Peyer's patch (tissue), 4 donors: ENCODE measurements around the gene ADRB2. TPM values are rescaled to one million over a fixed set of nuclear protein-coding genes. Genes with fewer than 3 reads are reported as not detected.
"Not testable (repeated sequence)": the region's sequence is repeated elsewhere in the genome, so short reads cannot be mapped to it uniquely, and the experiment has no call there.

Experiments
- DNase-seq, 3 donors: peaks; one replicate each; pipeline ENCODE4 v3.0.0-alpha.2; 2017 to 2019
- H3K27ac ChIP-seq, 4 donors: fragments of 200-600 bp; sonication (generic); one replicate each; pipeline ENCODE4 v1.5.1; 2016 to 2019
- H3K27me3 ChIP-seq, 2 donors: fragments of 200-600 bp; sonication (generic); one replicate each; pipeline ENCODE4 v1.5.1; 2019
- H3K36me3 ChIP-seq, 3 donors: fragments of 200-600 bp; sonication (generic); one replicate each; pipeline ENCODE4 v1.5.1; 2016 to 2019
- H3K4me1 ChIP-seq, 4 donors: fragments of 200-600 bp; sonication (generic); one replicate each; pipeline ENCODE4 v1.5.1; 2016 to 2019
- H3K4me3 ChIP-seq, 4 donors: fragments of 200-600 bp; sonication (generic); 1 replicate in 3 of 4; 2 replicates in 1 of 4; pipeline ENCODE4 v1.5.1; 2016 to 2019; ENCODE audit warnings: mild to moderate bottlenecking in 1 of 4
- H3K9me3 ChIP-seq, 4 donors: fragments of 200-600 bp; sonication (generic); one replicate each; pipeline ENCODE4 v1.5.1; 2016 to 2019; ENCODE audit warnings: mild to moderate bottlenecking in 1 of 4
- CTCF ChIP-seq, 6 experiments: fragments of 450-650 bp in 4 of 6; fragments of 200-600 bp in 2 of 6; sonication (generic) in 1 of 6; IDR thresholded peaks; one replicate each; pipeline ENCODE4 v1.5.1; 2017 to 2019; ENCODE audit warnings: antibody characterized with exemption in 6 of 6, mild to moderate bottlenecking in 3 of 6, moderate library complexity in 1 of 6
- POLR2A ChIP-seq, 2 donors: fragments of 450-650 bp; IDR thresholded peaks; one replicate each; pipeline ENCODE4 v1.5.1; 2017; ENCODE audit warnings: antibody characterized with exemption in 2 of 2, mild to moderate bottlenecking in 2 of 2, moderate library complexity in 2 of 2
- total RNA-seq, 4 donors: library from RNA; depleted of rRNA; stranded (reverse); fragments of >200 nt; gene quantifications; one replicate each; pipeline ENCODE4 v1.1.0, GENCODE V29; 2016

Gene ADRB2
- total RNA-seq, 4 donors from 2014 or later, result 0.53 to 7.4 (median 1.7) TPM

GRCh38 chr5:148796936-148797335, 29.5 kb upstream of the ADRB2 start:
- H3K27me3 ChIP-seq, result no peaks in the 10 kb centered on the region
- no peaks in the 10 kb centered on the region for H3K4me1 ChIP-seq
- no peak overlapping the region for H3K4me3 ChIP-seq
- no peak for DNase-seq
- no peaks in the 10 kb centered on the region for H3K36me3 ChIP-seq
- no peaks in the 10 kb centered on the region for H3K9me3 ChIP-seq
- TF ChIP-seq CTCF (IDR thresholded peaks at IDR 0.05) (no peak), POLR2A (IDR thresholded peaks at IDR 0.05) (no peak)
- no peak overlapping the region for H3K27ac ChIP-seq

GRCh38 chr5:148798786-148799185, 27.6 kb upstream of the ADRB2 start:
- Histone ChIP-seq H3K4me1 (no peaks in the 10 kb centered on the region), H3K27me3 (no peaks in the 10 kb centered on the region), H3K9me3 (no peaks in the 10 kb centered on the region), H3K4me3 (no peak overlapping the region), H3K27ac (no peak overlapping the region), H3K36me3 (no peaks in the 10 kb centered on the region)
- TF ChIP-seq POLR2A (IDR thresholded peaks at IDR 0.05) (no peak), CTCF (IDR thresholded peaks at IDR 0.05) (no peak)
- no peak for DNase-seq

GRCh38 chr5:148799737-148800527, 26.5 kb upstream of the ADRB2 start:
- H3K27ac ChIP-seq, result no peak overlapping the region
- H3K36me3 ChIP-seq, result no peaks in the 10 kb centered on the region
- H3K27me3 ChIP-seq, result no peaks in the 10 kb centered on the region
- no peak for TF ChIP-seq POLR2A (IDR thresholded peaks at IDR 0.05)
- TF ChIP-seq CTCF (IDR thresholded peaks at IDR 0.05), result no peak
- no peak overlapping the region for H3K4me3 ChIP-seq
- no peaks in the 10 kb centered on the region for H3K9me3 ChIP-seq
- no peak for DNase-seq
- no peaks in the 10 kb centered on the region for H3K4me1 ChIP-seq

- H3K36me3 ChIP-seq, result no peaks in the 10 kb centered on the region
- no peak overlapping the region for H3K4me3 ChIP-seq
- H3K27me3 ChIP-seq, result no peaks in the 10 kb centered on the region
- TF ChIP-seq POLR2A (IDR thresholded peaks at IDR 0.05) (no peak), CTCF (IDR thresholded peaks at IDR 0.05) (no peak)
- no peaks in the 10 kb centered on the region for H3K9me3 ChIP-seq
- H3K4me1 ChIP-seq, result peaks cover 0 to 9% (median 2%) of the 10 kb centered on the region in 4 donors
- no peak for DNase-seq
- peak overlapping the region in 1 of 4 donors; percentile 8 for H3K27ac ChIP-seq
These were observed 24.6 kb upstream of the ADRB2 start for GRCh38 chr5:148801682-148802276.

- H3K27ac ChIP-seq, DNase-seq, H3K4me3 ChIP-seq, H3K4me1 ChIP-seq, H3K36me3 ChIP-seq, H3K9me3 ChIP-seq, H3K27me3 ChIP-seq: not testable (repeated sequence)
These were observed 23.0 kb upstream of the ADRB2 start for GRCh38 chr5:148803451-148803850.

GRCh38 chr5:148804393-148804792, 22.0 kb upstream of the ADRB2 start:
- no peaks in the 10 kb centered on the region for H3K36me3 ChIP-seq
- TF ChIP-seq CTCF (IDR thresholded peaks at IDR 0.05), result no peak
- no peak for TF ChIP-seq POLR2A (IDR thresholded peaks at IDR 0.05)
- H3K27me3 ChIP-seq, result no peaks in the 10 kb centered on the region
- H3K4me1 ChIP-seq, result peaks cover 0 to 14% (median 5%) of the 10 kb centered on the region in 4 donors
- H3K9me3 ChIP-seq, result no peaks in the 10 kb centered on the region
- no peak overlapping the region for H3K4me3 ChIP-seq
- no peak for DNase-seq
- no peak overlapping the region for H3K27ac ChIP-seq
